AG04450 (cell line): ENCODE results near the gene FNDC3B. TPM values are rescaled to one million over a fixed set of nuclear protein-coding genes. Genes with fewer than 3 reads are reported as not detected.

Experiments
- CTCF ChIA-PET: fragments of 300-600, 350-600 bp; formaldehyde crosslinking; extraction: SDS; loops from one replicate; lab custom pipeline; 2022; ENCODE audit warnings: antibody characterized with exemption, inconsistent platforms; lab: Charles Lee
- POLR2A ChIA-PET: fragments of 350-600 bp; formaldehyde crosslinking; extraction: SDS; loops from one replicate; lab custom pipeline; 2021; ENCODE audit warnings: antibody characterized with exemption, inconsistent platforms; lab: Yijun Ruan, JAX
- DNase-seq: peaks from one replicate; pipeline ENCODE4 v3.0.0-alpha.2; 2011; ENCODE audit warnings: low read depth, low spot score
- H3K27ac ChIP-seq: one replicate; pipeline ENCODE4 v1.5.1; 2012; ENCODE audit warnings: low read depth, low read length, control low read depth
- H3K27me3 ChIP-seq: one replicate; pipeline ENCODE4 v1.6.0; 2012; ENCODE audit warnings: low read length; ENCODE audit not compliant: control insufficient read depth, insufficient read depth
- H3K4me3 ChIP-seq: 2 replicates; pipeline ENCODE4 v1.5.1; 2011; ENCODE audit warnings: mild to moderate bottlenecking, low read depth, low read length, control low read depth
- H3K9me3 ChIP-seq: 2 replicates; pipeline ENCODE4 v1.5.1; 2012; ENCODE audit warnings: low read length; ENCODE audit not compliant: control insufficient read depth, insufficient read depth
- CTCF ChIP-seq: IDR thresholded peaks from 2 replicates; pipeline ENCODE4 v1.5.1; 2011; ENCODE audit warnings: low read depth, low read length, control low read depth, inconsistent platforms
- polyA plus RNA-seq: library from polyadenylated mRNA; depleted of rRNA; stranded (reverse); fragments of >200 nt; gene quantifications from 2 replicates; pipeline ENCODE4 v1.2.3, GENCODE V29; 2011

FNDC3B gene
- polyA plus RNA-seq, 1 experiment: 39.5 TPM

GRCh38 chr3:172334671-172335207 lies 295.4 kb downstream of the FNDC3B start:
- CTCF ChIA-PET: interaction anchor here (0.6 to 3.1 kb wide), 4 partner anchors 16 to 338 kb away, joined by 3 to 34 read pairs (median 6); no protein-coding TSS in a partner anchor
- DNase-seq: no peak
- Histone ChIP-seq H3K27me3 (no peaks in the 10 kb centered on the region), H3K4me3 (no peak overlapping the region), H3K27ac (no peak overlapping the region), H3K9me3 (no peaks in the 10 kb centered on the region)
- TF ChIP-seq CTCF: no peak
- POLR2A ChIA-PET: no interaction called here

GRCh38 chr3:172339892-172340291 lies 300.5 kb downstream of the FNDC3B start:
- ChIA-PET POLR2A (interaction anchor here (0.6 to 0.7 kb wide), 2 partner anchors 160 to 651 kb away, joined by 3 to 10 read pairs; no protein-coding TSS in a partner anchor), CTCF (interaction anchor here (0.7 to 4.6 kb wide), 7 partner anchors 8 to 569 kb away, joined by 3 to 59 read pairs (median 3); no protein-coding TSS in a partner anchor)

GRCh38 chr3:172340583-172340982 lies 301.2 kb downstream of the FNDC3B start:
- H3K27ac ChIP-seq: no peak overlapping the region
- DNase-seq: no peak
- H3K9me3 ChIP-seq: no peaks in the 10 kb centered on the region
- CTCF ChIA-PET: interaction anchor here (0.5 to 4.6 kb wide), 17 partner anchors 8 to 694 kb away, joined by 3 to 59 read pairs (median 3); no protein-coding TSS in a partner anchor
- no peak for TF ChIP-seq CTCF
- POLR2A ChIA-PET: interaction anchor here (0.6 to 0.7 kb wide), 2 partner anchors 161 to 652 kb away, joined by 3 to 10 read pairs; no protein-coding TSS in a partner anchor
- H3K4me3 ChIP-seq: no peak overlapping the region
- H3K27me3 ChIP-seq: no peaks in the 10 kb centered on the region

More at GRCh38 chr3:172339892-172340291, 300.5 kb downstream of the FNDC3B start:
- H3K4me3 ChIP-seq: no peak overlapping the region
- no peaks in the 10 kb centered on the region for H3K27me3 ChIP-seq
- TF ChIP-seq CTCF: no peak
- H3K27ac ChIP-seq: no peak overlapping the region
- no peak for DNase-seq
- H3K9me3 ChIP-seq: no peaks in the 10 kb centered on the region

GRCh38 chr3:172341482-172342059 lies 302.2 kb downstream of the FNDC3B start:
- POLR2A ChIA-PET: no interaction called here

More at GRCh38 chr3:172341482-172342059, 302.2 kb downstream of the FNDC3B start:
- H3K27ac ChIP-seq: no peak overlapping the region
- CTCF ChIA-PET: interaction anchor here (0.6 to 4.6 kb wide), 26 partner anchors 8 to 727 kb away, joined by 3 to 59 read pairs (median 4); no protein-coding TSS in a partner anchor
- no peak overlapping the region for H3K4me3 ChIP-seq
- peak; percentile 62 for TF ChIP-seq CTCF
- no peak for DNase-seq
- H3K27me3 ChIP-seq: no peaks in the 10 kb centered on the region
- no peaks in the 10 kb centered on the region for H3K9me3 ChIP-seq
